ENCODE data around the gene MELK.

Gene MELK

DNA sequence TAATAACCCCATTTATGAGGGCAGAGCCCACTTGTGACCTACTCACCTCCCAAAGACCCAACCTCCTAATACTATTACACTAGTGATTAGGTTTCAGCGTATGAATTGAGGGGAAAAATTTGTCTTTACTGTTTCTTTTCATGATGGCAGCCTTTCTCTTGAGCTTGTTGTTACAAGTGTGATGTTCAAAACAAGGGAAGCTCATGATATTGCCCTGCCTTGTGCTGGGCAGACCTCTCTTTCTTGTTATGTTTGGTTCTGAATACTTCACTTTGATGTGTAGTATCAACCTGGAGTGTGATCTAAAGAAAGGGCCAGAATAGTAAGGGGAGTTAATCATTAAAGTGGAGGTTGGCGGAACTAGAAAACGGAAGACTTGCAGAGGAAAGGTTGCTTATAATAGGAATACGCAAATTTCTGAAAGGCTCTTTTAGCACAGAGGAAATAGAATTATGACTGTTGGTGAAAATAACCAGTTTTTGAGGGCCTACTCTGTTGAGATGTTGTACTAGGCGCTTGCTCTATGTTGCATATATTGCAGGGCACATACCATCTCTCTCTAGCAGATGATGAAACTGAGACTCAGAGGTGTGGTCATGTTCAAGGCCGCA, 68.2 kb downstream of the MELK start:
- H3K27me3 Mint-ChIP-seq (ENCODE audit: low read depth, poor library complexity): no peaks in the 10 kb centered on the region
- peaks cover 32% of the 10 kb centered on the region for H3K36me3 Mint-ChIP-seq (ENCODE audit: low read depth)
- H3K27ac Mint-ChIP-seq: no peak overlapping the region
- no peaks in the 10 kb centered on the region for H3K4me1 Mint-ChIP-seq
- TF ChIP-seq, protein P1, sequence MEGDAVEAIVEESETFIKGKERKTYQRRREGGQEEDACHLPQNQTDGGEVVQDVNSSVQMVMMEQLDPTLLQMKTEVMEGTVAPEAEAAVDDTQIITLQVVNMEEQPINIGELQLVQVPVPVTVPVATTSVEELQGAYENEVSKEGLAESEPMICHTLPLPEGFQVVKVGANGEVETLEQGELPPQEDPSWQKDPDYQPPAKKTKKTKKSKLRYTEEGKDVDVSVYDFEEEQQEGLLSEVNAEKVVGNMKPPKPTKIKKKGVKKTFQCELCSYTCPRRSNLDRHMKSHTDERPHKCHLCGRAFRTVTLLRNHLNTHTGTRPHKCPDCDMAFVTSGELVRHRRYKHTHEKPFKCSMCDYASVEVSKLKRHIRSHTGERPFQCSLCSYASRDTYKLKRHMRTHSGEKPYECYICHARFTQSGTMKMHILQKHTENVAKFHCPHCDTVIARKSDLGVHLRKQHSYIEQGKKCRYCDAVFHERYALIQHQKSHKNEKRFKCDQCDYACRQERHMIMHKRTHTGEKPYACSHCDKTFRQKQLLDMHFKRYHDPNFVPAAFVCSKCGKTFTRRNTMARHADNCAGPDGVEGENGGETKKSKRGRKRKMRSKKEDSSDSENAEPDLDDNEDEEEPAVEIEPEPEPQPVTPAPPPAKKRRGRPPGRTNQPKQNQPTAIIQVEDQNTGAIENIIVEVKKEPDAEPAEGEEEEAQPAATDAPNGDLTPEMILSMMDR (IDR thresholded peaks at IDR 0.05): no peak
- no peak overlapping the region for H3K4me3 Mint-ChIP-seq
- no peaks in the 10 kb centered on the region for H3K9me3 Mint-ChIP-seq
- no peak for DNase-seq

DNA sequence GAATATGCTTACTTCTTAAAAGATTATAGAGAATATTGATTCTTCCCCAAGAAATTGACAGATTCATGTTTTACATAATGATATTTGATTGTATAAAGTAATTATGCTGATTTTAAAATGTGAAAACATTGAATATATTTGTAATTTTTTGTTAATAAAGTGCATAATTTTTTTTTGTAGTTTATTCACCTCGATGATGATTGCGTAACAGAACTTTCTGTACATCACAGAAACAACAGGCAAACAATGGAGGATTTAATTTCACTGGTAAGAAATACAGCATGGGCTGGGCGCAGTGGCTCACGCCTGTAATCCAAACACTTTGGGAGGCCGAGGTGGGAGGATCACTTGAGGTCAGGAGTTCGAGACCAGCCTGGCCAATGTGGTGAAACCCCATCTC, 70.1 kb downstream of the MELK start:
- Mint-ChIP-seq H3K36me3 (ENCODE audit: low read depth) (peaks cover 39% of the 10 kb centered on the region), H3K27me3 (ENCODE audit: low read depth, poor library complexity) (no peaks in the 10 kb centered on the region), H3K9me3 (no peaks in the 10 kb centered on the region), H3K27ac (no peak overlapping the region), H3K4me1 (no peaks in the 10 kb centered on the region), H3K4me3 (no peak overlapping the region)
- TF ChIP-seq, protein P1 (IDR thresholded peaks at IDR 0.05): no peak
- DNase-seq: no peak

DNA sequence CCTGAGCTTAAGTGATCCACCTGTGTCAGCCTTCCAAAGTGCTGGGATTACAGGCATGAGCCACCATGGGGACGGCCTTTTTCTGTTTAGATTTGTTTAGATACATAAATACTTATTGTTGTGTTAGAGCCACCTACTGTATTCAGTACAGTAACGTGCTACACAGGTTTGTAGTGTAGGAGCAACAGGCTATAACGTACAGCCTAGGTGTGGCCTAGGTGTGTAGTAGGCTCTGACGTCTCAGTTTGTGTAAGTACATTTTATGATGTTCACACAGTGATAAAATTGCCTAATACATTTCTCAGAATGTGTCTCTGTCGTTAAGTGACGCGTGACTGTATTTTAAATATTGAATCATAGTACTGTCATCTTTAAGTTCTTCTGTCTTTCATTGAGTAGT, 84.1 kb downstream of the MELK start:
- H3K9me3 Mint-ChIP-seq: peaks cover 3% of the 10 kb centered on the region
- no peak for DNase-seq
- H3K4me3 Mint-ChIP-seq: no peak overlapping the region
- TF ChIP-seq, protein P1 (IDR thresholded peaks at IDR 0.05): no peak
- H3K36me3 Mint-ChIP-seq (ENCODE audit: low read depth): peaks cover 53% of the 10 kb centered on the region
- H3K4me1 Mint-ChIP-seq: no peaks in the 10 kb centered on the region
- H3K27ac Mint-ChIP-seq: no peak overlapping the region
- no peaks in the 10 kb centered on the region for H3K27me3 Mint-ChIP-seq (ENCODE audit: low read depth, poor library complexity)

DNA sequence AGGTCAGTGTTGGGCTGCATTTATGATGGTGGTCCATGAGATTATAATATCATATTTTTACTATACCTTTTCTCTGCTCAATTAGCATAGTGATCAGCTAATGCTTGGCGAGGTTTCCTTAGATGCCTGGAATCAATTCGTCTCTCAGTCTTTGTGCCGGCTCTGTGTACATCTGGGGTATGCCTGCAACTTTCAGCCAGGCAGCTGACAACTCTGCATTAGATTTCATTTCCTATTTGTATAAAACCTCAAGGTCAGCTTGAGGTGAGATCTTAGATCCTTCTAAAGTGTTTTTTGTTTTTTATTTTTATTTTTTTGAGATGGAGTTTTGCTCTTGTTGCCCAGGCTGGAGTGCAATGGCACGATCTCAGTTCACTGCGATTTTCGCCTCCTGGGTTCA, 86.8 kb downstream of the MELK start:
- Mint-ChIP-seq H3K36me3 (ENCODE audit: low read depth) (peaks cover 61% of the 10 kb centered on the region), H3K4me3 (no peak overlapping the region), H3K4me1 (no peaks in the 10 kb centered on the region)

DNA sequence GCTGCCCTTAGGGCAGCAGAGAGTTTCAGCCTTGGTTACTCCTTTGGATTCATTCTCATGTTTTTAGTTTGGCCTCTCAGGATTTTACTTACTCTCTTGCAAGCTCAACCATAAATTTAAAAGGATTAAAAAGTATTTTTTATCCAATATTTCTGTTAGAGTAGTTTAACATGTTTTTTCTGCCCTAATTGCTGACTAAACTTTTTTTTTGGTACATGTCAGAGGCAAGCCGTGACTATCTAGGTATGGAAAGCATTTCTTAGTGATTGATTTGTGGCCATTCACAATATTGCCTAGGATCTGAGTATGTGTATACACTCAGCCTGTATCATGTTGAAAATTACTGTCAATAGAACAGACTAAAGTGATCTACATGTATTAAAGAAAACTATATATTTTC, 92.1 kb downstream of the MELK start:
- Mint-ChIP-seq H3K4me1 (peaks cover 6% of the 10 kb centered on the region), H3K27me3 (ENCODE audit: low read depth, poor library complexity) (no peaks in the 10 kb centered on the region), H3K36me3 (ENCODE audit: low read depth) (peaks cover 57% of the 10 kb centered on the region), H3K27ac (no peak overlapping the region), H3K4me3 (no peak overlapping the region), H3K9me3 (peaks cover 9% of the 10 kb centered on the region)
- no peak for DNase-seq
- TF ChIP-seq, protein P1 (IDR thresholded peaks at IDR 0.05): no peak

More for the DNA sequence above, 86.8 kb downstream of the MELK start:
- TF ChIP-seq, protein P1 (IDR thresholded peaks at IDR 0.05): no peak
- no peak for DNase-seq
- H3K27ac Mint-ChIP-seq: no peak overlapping the region
- H3K27me3 Mint-ChIP-seq (ENCODE audit: low read depth, poor library complexity): no peaks in the 10 kb centered on the region
- H3K9me3 Mint-ChIP-seq: peaks cover 9% of the 10 kb centered on the region

DNA sequence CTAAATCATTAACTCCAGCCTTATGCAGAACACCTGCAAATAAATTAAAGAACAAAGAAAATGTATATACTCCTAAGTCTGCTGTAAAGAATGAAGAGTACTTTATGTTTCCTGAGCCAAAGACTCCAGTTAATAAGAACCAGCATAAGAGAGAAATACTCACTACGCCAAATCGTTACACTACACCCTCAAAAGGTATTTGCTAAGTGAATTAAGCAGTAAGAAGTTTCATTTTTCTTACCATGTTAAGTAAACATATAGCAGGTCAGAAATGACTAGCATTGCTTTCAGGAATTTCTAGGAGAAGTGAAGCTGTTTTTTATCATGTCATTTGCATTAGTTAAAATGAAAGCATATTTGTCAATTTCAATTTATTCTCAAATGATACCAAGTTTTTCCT, 92.7 kb downstream of the MELK start:
- peaks cover 9% of the 10 kb centered on the region for H3K9me3 Mint-ChIP-seq
- H3K4me1 Mint-ChIP-seq: peaks cover 6% of the 10 kb centered on the region
- H3K36me3 Mint-ChIP-seq (ENCODE audit: low read depth): peaks cover 57% of the 10 kb centered on the region
- H3K27ac Mint-ChIP-seq: no peak overlapping the region
- TF ChIP-seq, protein P1 (IDR thresholded peaks at IDR 0.05): no peak
- DNase-seq: no peak
- no peaks in the 10 kb centered on the region for H3K27me3 Mint-ChIP-seq (ENCODE audit: low read depth, poor library complexity)
- no peak overlapping the region for H3K4me3 Mint-ChIP-seq
